ENCODE data around the gene FGFRL1.

The FGFRL1 gene

GRCh38 chr4:1011022-1011665 lies at the start of gene FGFRL1:
FGFRL1 (plus strand) TSS chr4:1011626; CDS start chr4:1012486, 860 bp downstream.
- peak within 1 kb of the TSS; percentile 81 for H3K4me3 ChIP-seq
- no peaks in the 10 kb centered on the region for H3K36me3 ChIP-seq (ENCODE audit: insufficient read depth, low read length)
- no peaks in the 10 kb centered on the region for H3K9me3 ChIP-seq (ENCODE audit: low read depth, low read length)
- DNase-seq (ENCODE audit: low read depth, low spot score): no peak
- TF ChIP-seq POLR2AphosphoS5 (IDR thresholded peaks at IDR 0.05; ENCODE audit: borderline replicate concordance, low read depth, low read length) (no peak), EZH2 (IDR thresholded peaks at IDR 0.05) (no peak), FOXP2 (optimal IDR thresholded peaks at IDR 0.05; ENCODE audit: control extremely low read depth, extremely low read length, insufficient read depth) (no peak)
- no peak within 1 kb of the TSS for H3K9ac ChIP-seq (ENCODE audit: insufficient read length)
- no peak within 1 kb of the TSS for H3K27ac ChIP-seq

GRCh38 chr4:962231-963208 lies 48.9 kb upstream of the FGFRL1 start:
- TF ChIP-seq POLR2AphosphoS5 (IDR thresholded peaks at IDR 0.05; ENCODE audit: borderline replicate concordance, low read depth, low read length) (no peak), EZH2 (IDR thresholded peaks at IDR 0.05) (no peak)
- Histone ChIP-seq H3K27ac (no peak overlapping the region), H3K36me3 (ENCODE audit: insufficient read depth, low read length) (no peaks in the 10 kb centered on the region), H3K4me3 (no peak overlapping the region), H3K9me3 (ENCODE audit: low read depth, low read length) (no peaks in the 10 kb centered on the region), H3K9ac (ENCODE audit: insufficient read length) (no peak overlapping the region)
- no peak for DNase-seq (ENCODE audit: low read depth, low spot score)

DNA sequence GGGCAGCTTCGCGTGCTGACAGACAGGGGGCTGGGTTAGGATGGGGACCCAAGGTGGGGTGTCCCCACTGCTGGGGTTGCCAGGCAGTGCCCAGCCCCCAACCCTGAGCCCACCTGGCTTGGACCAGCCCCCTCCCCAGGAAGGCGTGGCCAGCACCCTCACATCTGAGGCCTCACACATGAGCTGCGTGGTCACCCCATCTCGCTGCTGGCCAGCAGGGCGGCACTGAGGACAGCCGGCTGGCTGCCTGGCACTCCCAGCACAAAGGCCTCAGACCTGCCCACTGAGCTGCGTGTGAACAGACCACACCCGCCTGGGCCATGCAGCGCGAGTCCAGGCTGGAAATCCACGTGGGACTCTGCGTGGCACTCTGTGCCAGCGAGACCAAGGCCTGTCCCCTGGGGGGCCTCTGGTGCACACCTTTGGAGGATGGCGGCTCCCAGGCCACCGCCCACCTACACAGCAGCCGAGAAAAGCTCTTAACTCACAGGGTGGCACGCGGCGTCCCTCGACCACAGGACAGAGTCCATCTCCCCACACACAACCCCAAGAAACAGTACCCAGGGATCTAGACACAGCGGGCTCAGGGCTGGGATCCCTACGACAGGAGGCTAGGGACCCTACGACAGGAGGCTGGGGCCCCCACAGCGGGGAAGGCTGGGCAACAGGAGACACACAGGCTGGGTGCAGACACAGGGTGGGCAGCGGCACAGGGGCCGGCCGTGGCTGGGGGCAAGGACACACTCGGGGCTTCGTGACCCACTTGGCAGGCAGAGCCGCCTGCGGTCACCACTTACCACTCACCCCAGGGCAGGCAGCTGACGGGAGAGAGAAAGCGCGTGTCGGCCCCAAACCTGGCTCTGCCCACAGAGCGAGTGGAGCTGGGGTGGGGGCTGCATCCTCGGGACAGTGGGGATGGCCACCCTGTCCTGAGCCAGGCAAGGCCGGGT lies 47.9 kb upstream of the FGFRL1 start:
- no peak for DNase-seq (ENCODE audit: low read depth, low spot score)
- H3K27ac ChIP-seq: no peak overlapping the region
- H3K9ac ChIP-seq (ENCODE audit: insufficient read length): no peak overlapping the region
- no peak for TF ChIP-seq EZH2 (IDR thresholded peaks at IDR 0.05)
- no peak for TF ChIP-seq FOXP2 (optimal IDR thresholded peaks at IDR 0.05; ENCODE audit: control extremely low read depth, extremely low read length, insufficient read depth)
- no peak for TF ChIP-seq POLR2AphosphoS5 (IDR thresholded peaks at IDR 0.05; ENCODE audit: borderline replicate concordance, low read depth, low read length)
- no peaks in the 10 kb centered on the region for H3K9me3 ChIP-seq (ENCODE audit: low read depth, low read length)
- H3K4me3 ChIP-seq: no peak overlapping the region
- no peaks in the 10 kb centered on the region for H3K36me3 ChIP-seq (ENCODE audit: insufficient read depth, low read length)

GRCh38 chr4:964346-965025 lies 46.9 kb upstream of the FGFRL1 start:
- TF ChIP-seq FOXP2 (optimal IDR thresholded peaks at IDR 0.05; ENCODE audit: control extremely low read depth, extremely low read length, insufficient read depth): no peak
- no peak for TF ChIP-seq EZH2 (IDR thresholded peaks at IDR 0.05)
- TF ChIP-seq POLR2AphosphoS5 (IDR thresholded peaks at IDR 0.05; ENCODE audit: borderline replicate concordance, low read depth, low read length): no peak
- Histone ChIP-seq H3K9ac (ENCODE audit: insufficient read length) (no peak overlapping the region), H3K27ac (no peak overlapping the region), H3K9me3 (ENCODE audit: low read depth, low read length) (no peaks in the 10 kb centered on the region), H3K4me3 (no peak overlapping the region), H3K36me3 (ENCODE audit: insufficient read depth, low read length) (no peaks in the 10 kb centered on the region)
- DNase-seq (ENCODE audit: low read depth, low spot score): no peak

- TF ChIP-seq POLR2AphosphoS5 (IDR thresholded peaks at IDR 0.05; ENCODE audit: borderline replicate concordance, low read depth, low read length) (no peak), EZH2 (IDR thresholded peaks at IDR 0.05) (no peak), FOXP2 (optimal IDR thresholded peaks at IDR 0.05; ENCODE audit: control extremely low read depth, extremely low read length, insufficient read depth) (no peak)
- no peak overlapping the region for H3K9ac ChIP-seq (ENCODE audit: insufficient read length)
- no peak overlapping the region for H3K4me3 ChIP-seq
- H3K36me3 ChIP-seq (ENCODE audit: insufficient read depth, low read length): no peaks in the 10 kb centered on the region
- no peak overlapping the region for H3K27ac ChIP-seq
- H3K9me3 ChIP-seq (ENCODE audit: low read depth, low read length): no peaks in the 10 kb centered on the region
- no peak for DNase-seq (ENCODE audit: low read depth, low spot score)
These were observed 46.2 kb upstream of the FGFRL1 start for GRCh38 chr4:965048-965765.

DNA sequence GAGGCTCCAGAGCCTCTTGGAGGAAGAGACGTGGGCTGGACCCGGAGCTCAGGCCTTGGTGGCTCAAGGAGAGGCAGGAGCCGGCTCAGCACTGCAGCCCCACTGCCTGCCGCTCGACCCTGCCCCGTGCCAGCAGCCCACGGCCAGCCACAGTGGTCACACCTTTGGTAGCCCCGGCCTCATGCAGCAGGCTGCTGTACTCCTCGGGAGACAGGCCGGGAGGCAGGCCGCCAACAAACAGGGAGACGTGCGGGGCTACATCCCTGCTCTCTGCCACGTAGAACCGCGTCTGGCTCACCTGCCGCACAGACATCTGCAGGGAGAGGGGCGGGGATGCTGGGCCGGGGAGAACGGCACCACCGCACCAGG lies 45.7 kb upstream of the FGFRL1 start:
- H3K27ac ChIP-seq: no peak overlapping the region
- DNase-seq (ENCODE audit: low read depth, low spot score): no peak
- H3K4me3 ChIP-seq: no peak overlapping the region
- no peaks in the 10 kb centered on the region for H3K36me3 ChIP-seq (ENCODE audit: insufficient read depth, low read length)
- H3K9me3 ChIP-seq (ENCODE audit: low read depth, low read length): no peaks in the 10 kb centered on the region
- TF ChIP-seq POLR2AphosphoS5 (IDR thresholded peaks at IDR 0.05; ENCODE audit: borderline replicate concordance, low read depth, low read length): no peak
- no peak for TF ChIP-seq EZH2 (IDR thresholded peaks at IDR 0.05)
- TF ChIP-seq FOXP2 (optimal IDR thresholded peaks at IDR 0.05; ENCODE audit: control extremely low read depth, extremely low read length, insufficient read depth): no peak
- H3K9ac ChIP-seq (ENCODE audit: insufficient read length): no peak overlapping the region

Measured in SK-N-MC (cell line).